ENCODE measurements around the gene TOM1L2. TPM values are rescaled to one million over a fixed set of nuclear protein-coding genes. Genes with fewer than 3 reads are reported as not detected.

TOM1L2 gene
- polyA plus RNA-seq, 1 donor from 2014 or later: 40.9 TPM

DNA sequence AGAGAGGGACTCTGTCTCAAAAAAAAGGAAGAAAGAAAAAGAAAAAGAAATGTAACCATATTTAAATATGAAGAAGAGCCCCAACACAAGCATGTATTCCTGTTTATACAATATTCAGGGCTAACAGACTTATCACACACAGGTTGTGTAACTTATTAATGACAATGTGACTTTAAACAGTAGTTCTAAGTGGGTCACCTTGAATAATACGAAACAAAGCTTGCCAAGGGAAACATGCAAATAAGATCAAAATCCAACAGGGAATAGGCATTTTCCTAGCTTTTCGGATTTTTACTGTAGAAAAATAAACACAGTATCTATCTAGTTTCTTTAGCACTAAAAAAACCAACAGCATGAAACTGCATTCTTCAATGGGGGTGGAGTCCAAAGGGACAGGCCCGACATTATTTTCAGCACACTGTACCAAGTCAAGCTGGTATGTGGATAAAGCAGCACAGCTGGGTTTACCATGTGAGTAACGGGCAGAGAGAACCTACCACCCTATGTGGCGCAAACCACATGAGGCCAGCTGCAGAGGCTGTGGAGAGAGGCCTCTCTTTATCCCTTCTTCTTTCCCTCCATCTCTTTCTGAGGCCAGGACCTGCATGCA lies 45.3 kb downstream of the TOM1L2 start:
- peaks cover 3% of the 10 kb centered on the region for H3F3A ChIP-seq (ENCODE audit: insufficient read depth, low read length, poor library complexity, severe bottlenecking)
- no peaks in the 10 kb centered on the region for H3K9me2 ChIP-seq (ENCODE audit: insufficient read depth, low read length)
- H3K36me3 ChIP-seq (ENCODE audit: insufficient read depth, low read length): no peaks in the 10 kb centered on the region
- no peak for TF ChIP-seq EP300 (conservative IDR thresholded peaks at IDR 0.05; ENCODE audit: poor library complexity, severe bottlenecking)
- no peak for TF ChIP-seq EZH2 (IDR thresholded peaks at IDR 0.05; ENCODE audit: borderline replicate concordance, insufficient read depth, low read length, poor library complexity, severe bottlenecking)
- no peak for TF ChIP-seq TAF1 (IDR thresholded peaks at IDR 0.05; ENCODE audit: low read depth)
- TF ChIP-seq SMC3 (conservative IDR thresholded peaks at IDR 0.05; ENCODE audit: poor library complexity): no peak
- TF ChIP-seq RAD21 (conservative IDR thresholded peaks at IDR 0.05): no peak
- TF ChIP-seq, protein P1, sequence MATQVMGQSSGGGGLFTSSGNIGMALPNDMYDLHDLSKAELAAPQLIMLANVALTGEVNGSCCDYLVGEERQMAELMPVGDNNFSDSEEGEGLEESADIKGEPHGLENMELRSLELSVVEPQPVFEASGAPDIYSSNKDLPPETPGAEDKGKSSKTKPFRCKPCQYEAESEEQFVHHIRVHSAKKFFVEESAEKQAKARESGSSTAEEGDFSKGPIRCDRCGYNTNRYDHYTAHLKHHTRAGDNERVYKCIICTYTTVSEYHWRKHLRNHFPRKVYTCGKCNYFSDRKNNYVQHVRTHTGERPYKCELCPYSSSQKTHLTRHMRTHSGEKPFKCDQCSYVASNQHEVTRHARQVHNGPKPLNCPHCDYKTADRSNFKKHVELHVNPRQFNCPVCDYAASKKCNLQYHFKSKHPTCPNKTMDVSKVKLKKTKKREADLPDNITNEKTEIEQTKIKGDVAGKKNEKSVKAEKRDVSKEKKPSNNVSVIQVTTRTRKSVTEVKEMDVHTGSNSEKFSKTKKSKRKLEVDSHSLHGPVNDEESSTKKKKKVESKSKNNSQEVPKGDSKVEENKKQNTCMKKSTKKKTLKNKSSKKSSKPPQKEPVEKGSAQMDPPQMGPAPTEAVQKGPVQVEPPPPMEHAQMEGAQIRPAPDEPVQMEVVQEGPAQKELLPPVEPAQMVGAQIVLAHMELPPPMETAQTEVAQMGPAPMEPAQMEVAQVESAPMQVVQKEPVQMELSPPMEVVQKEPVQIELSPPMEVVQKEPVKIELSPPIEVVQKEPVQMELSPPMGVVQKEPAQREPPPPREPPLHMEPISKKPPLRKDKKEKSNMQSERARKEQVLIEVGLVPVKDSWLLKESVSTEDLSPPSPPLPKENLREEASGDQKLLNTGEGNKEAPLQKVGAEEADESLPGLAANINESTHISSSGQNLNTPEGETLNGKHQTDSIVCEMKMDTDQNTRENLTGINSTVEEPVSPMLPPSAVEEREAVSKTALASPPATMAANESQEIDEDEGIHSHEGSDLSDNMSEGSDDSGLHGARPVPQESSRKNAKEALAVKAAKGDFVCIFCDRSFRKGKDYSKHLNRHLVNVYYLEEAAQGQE (IDR thresholded peaks at IDR 0.05; ENCODE audit: borderline replicate concordance): no peak
- TF ChIP-seq POLR2AphosphoS5 (IDR thresholded peaks at IDR 0.05): no peak
- TF ChIP-seq MXI1 (conservative IDR thresholded peaks at IDR 0.05; ENCODE audit: poor library complexity, severe bottlenecking): no peak
- TF ChIP-seq, protein P2, sequence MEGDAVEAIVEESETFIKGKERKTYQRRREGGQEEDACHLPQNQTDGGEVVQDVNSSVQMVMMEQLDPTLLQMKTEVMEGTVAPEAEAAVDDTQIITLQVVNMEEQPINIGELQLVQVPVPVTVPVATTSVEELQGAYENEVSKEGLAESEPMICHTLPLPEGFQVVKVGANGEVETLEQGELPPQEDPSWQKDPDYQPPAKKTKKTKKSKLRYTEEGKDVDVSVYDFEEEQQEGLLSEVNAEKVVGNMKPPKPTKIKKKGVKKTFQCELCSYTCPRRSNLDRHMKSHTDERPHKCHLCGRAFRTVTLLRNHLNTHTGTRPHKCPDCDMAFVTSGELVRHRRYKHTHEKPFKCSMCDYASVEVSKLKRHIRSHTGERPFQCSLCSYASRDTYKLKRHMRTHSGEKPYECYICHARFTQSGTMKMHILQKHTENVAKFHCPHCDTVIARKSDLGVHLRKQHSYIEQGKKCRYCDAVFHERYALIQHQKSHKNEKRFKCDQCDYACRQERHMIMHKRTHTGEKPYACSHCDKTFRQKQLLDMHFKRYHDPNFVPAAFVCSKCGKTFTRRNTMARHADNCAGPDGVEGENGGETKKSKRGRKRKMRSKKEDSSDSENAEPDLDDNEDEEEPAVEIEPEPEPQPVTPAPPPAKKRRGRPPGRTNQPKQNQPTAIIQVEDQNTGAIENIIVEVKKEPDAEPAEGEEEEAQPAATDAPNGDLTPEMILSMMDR (IDR thresholded peaks at IDR 0.05; ENCODE audit: poor library complexity, severe bottlenecking): no peak
- H4K20me1 ChIP-seq (ENCODE audit: insufficient read depth): no peaks in the 10 kb centered on the region
- no peak overlapping the region for H3K27ac ChIP-seq (ENCODE audit: low read length)
- no peak overlapping the region for H3K4me2 ChIP-seq (ENCODE audit: low read length)
- no peak overlapping the region for H2AFZ ChIP-seq (ENCODE audit: low read depth, low read length)
- peaks cover 9% of the 10 kb centered on the region for H3K79me2 ChIP-seq (replicated peaks; ENCODE audit: insufficient read depth, low read length)
- H3K9me3 ChIP-seq (ENCODE audit: low read length): no peaks in the 10 kb centered on the region
- no peak overlapping the region for H3K4me3 ChIP-seq (ENCODE audit: low read length)
- no peaks in the 10 kb centered on the region for H3K27me3 ChIP-seq (ENCODE audit: insufficient read depth, low read depth, low read length)
- no peak overlapping the region for H3K9ac ChIP-seq (ENCODE audit: low read length)

DNA sequence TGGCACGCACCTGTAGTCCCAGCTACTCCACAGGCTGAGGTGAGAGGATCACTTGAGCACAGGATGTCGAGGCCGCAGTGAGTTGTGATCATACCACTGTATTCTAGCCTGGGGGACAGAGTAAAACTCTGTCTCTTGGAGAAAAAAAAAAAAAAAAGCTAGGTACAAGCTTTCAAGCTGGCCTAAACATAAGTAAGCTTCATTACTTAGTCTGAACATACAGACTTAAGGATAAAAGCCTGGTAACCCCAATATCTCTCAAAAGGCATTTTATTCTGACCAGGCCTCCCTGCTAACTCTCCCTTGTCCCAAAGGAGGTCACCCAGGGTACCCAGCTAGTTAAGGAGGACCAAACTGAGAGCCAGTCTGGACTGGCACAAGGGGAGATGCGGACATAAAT lies 46.2 kb downstream of the TOM1L2 start:
- Histone ChIP-seq H3K27ac (ENCODE audit: low read length) (no peak overlapping the region), H3F3A (ENCODE audit: insufficient read depth, low read length, poor library complexity, severe bottlenecking) (peaks cover 3% of the 10 kb centered on the region)
- no peak for TF ChIP-seq POLR2AphosphoS5 (IDR thresholded peaks at IDR 0.05)
- TF ChIP-seq, protein P2 (IDR thresholded peaks at IDR 0.05; ENCODE audit: poor library complexity, severe bottlenecking): no peak
- TF ChIP-seq EZH2 (IDR thresholded peaks at IDR 0.05; ENCODE audit: borderline replicate concordance, insufficient read depth, low read length, poor library complexity, severe bottlenecking): no peak
- TF ChIP-seq, protein P1 (IDR thresholded peaks at IDR 0.05; ENCODE audit: borderline replicate concordance): no peak
- no peak for TF ChIP-seq MXI1 (conservative IDR thresholded peaks at IDR 0.05; ENCODE audit: poor library complexity, severe bottlenecking)

More for the DNA sequence above, 46.2 kb downstream of the TOM1L2 start:
- Histone ChIP-seq H3K9me2 (ENCODE audit: insufficient read depth, low read length) (no peaks in the 10 kb centered on the region), H3K4me3 (ENCODE audit: low read length) (no peak overlapping the region), H3K4me2 (ENCODE audit: low read length) (no peak overlapping the region), H3K9ac (ENCODE audit: low read length) (no peak overlapping the region), H3K9me3 (ENCODE audit: low read length) (no peaks in the 10 kb centered on the region), H2AFZ (ENCODE audit: low read depth, low read length) (no peak overlapping the region), H3K27me3 (ENCODE audit: insufficient read depth, low read depth, low read length) (no peaks in the 10 kb centered on the region), H3K36me3 (ENCODE audit: insufficient read depth, low read length) (no peaks in the 10 kb centered on the region), H3K79me2 (replicated peaks; ENCODE audit: insufficient read depth, low read length) (peaks cover 9% of the 10 kb centered on the region), H4K20me1 (ENCODE audit: insufficient read depth) (no peaks in the 10 kb centered on the region)

Data from neural cell (in vitro differentiated cells).